GM12878 (cell line): ENCODE measurements around the gene BICD1. TPM values are rescaled to one million over a fixed set of nuclear protein-coding genes. Genes with fewer than 3 reads are reported as not detected.

ENCODE experiments used
- ASH2L ChIP-seq: fragments of 300-600, 200-600 bp; sonication (generic); IDR thresholded peaks from 2 replicates; pipeline ENCODE4 v1.6.1; 2017; ENCODE audit warnings: low read depth, mild to moderate bottlenecking, borderline replicate concordance
- CBFB ChIP-seq: IDR thresholded peaks from 2 replicates; pipeline ENCODE4 v1.6.1; 2016; ENCODE audit warnings: antibody characterized with exemption, low read depth
- CREB1 ChIP-seq: IDR thresholded peaks from 2 replicates; pipeline ENCODE4 v1.6.1; 2012; ENCODE audit warnings: low read depth, mild to moderate bottlenecking, inconsistent platforms
- EZH2 ChIP-seq: IDR thresholded peaks from 2 replicates; pipeline ENCODE4 v1.6.1; 2012; ENCODE audit warnings: low read depth, mild to moderate bottlenecking, control low read depth, inconsistent platforms, low read length, borderline replicate concordance; ENCODE audit not compliant: control insufficient read depth
- FOXM1 ChIP-seq: IDR thresholded peaks from 2 replicates; pipeline ENCODE4 v1.6.1; 2012; ENCODE audit warnings: low read depth, mild to moderate bottlenecking, inconsistent platforms, low read length, moderate library complexity
- JUND ChIP-seq: IDR thresholded peaks from 2 replicates; pipeline ENCODE4 v1.6.1; 2012; ENCODE audit warnings: low read depth, mild to moderate bottlenecking, low read length, improper control_type of control experiment, moderate library complexity
- NBN ChIP-seq: fragments of 450-650 bp; IDR thresholded peaks from 2 replicates; pipeline ENCODE4 v1.6.1; 2016
- RB1 ChIP-seq: fragments of 450-650 bp; formaldehyde crosslinking; IDR thresholded peaks from 2 replicates; pipeline ENCODE4 v1.6.1; 2017; ENCODE audit warnings: mild to moderate bottlenecking, borderline replicate concordance
- SIN3A ChIP-seq: IDR thresholded peaks from 2 replicates; pipeline ENCODE4 v1.6.1; 2012; ENCODE audit warnings: low read depth, low read length, improper control_type of control experiment
- WRNIP1 ChIP-seq: IDR thresholded peaks from 2 replicates; pipeline ENCODE4 v1.6.1; 2011; ENCODE audit warnings: low read depth, low read length, improper control_type of control experiment, borderline replicate concordance
- ZNF207 ChIP-seq: fragments of 450-650 bp; IDR thresholded peaks from 2 replicates; pipeline ENCODE4 v1.6.1; 2014; ENCODE audit warnings: antibody characterized with exemption, mild to moderate bottlenecking, borderline replicate concordance
- ZSCAN29 ChIP-seq: fragments of 450-650 bp; IDR thresholded peaks from 2 replicates; pipeline ENCODE4 v1.6.1; 2017; ENCODE audit warnings: mild to moderate bottlenecking, moderate library complexity
- polyA plus RNA-seq, 11 experiments: library from polyadenylated mRNA; depleted of rRNA in 4 of 11; unstranded in 6 of 11; stranded (reverse) in 5 of 11; fragments of >200 nt; fragmentation: Nextera tagmentation in 4 of 11; fragmentation: Illumina TruSeq in 1 of 11; extraction: Ambion mirVana in 4 of 11; extraction: Trizol in 1 of 11; gene quantifications; 1 replicate in 1 of 11; 2 replicates in 10 of 11; pipeline versions ENCODE4 v1.2.1 to v1.2.3, GENCODE V29; 2011 to 2016; ENCODE audit warnings: inconsistent platforms in 2 of 11, missing spikeins in 2 of 11, low read depth in 1 of 11
- total RNA-seq, 4 experiments: library from RNA; depleted of rRNA in 3 of 4; stranded (reverse); fragments of >200 nt in 3 of 4; fragmentation: Illumina TruSeq in 1 of 4; extraction: Trizol in 1 of 4; gene quantifications; 2 replicates each; pipeline versions ENCODE4 v1.2.1 to v1.2.3, GENCODE V29; 2013 to 2021
- TF ChIP-seq, protein P1 (sequence below), 3 experiments: IDR thresholded peaks in 2 of 3; conservative IDR thresholded peaks in 1 of 3; 2 replicates each; pipeline ENCODE4 v1.5.1; 2011; ENCODE audit warnings: low read depth in 3 of 3, low read length in 3 of 3, mild to moderate bottlenecking in 3 of 3, control low read depth in 2 of 3, moderate library complexity in 2 of 3, inconsistent platforms in 1 of 3, mixed read lengths in 1 of 3; ENCODE audit not compliant: control insufficient read depth in 2 of 3, insufficient read depth in 1 of 3; ENCODE audit errors: extremely low read depth in 1 of 3
- TF ChIP-seq, protein P2 (sequence below): fragments of 450-650 bp; formaldehyde crosslinking; IDR thresholded peaks from 2 replicates; pipeline ENCODE4 v1.5.0; 2022; ENCODE audit warnings: mild to moderate bottlenecking, missing genetic modification characterization
- TF ChIP-seq, protein P3 (sequence below): fragments of 450-650 bp; IDR thresholded peaks from 2 replicates; pipeline ENCODE4 v1.6.1; 2017; ENCODE audit warnings: antibody characterized with exemption, mild to moderate bottlenecking, moderate library complexity
- TF ChIP-seq, protein P4 (sequence below): fragments of 450-650 bp; formaldehyde crosslinking; IDR thresholded peaks from 2 replicates; pipeline ENCODE4 v1.4.0; 2022; ENCODE audit warnings: mild to moderate bottlenecking, moderate library complexity

The BICD1 gene
- total and polyA plus RNA-seq, 10 of the 15 experiments (the other 5 are each of a cell fraction or from before 2014, with no cell fraction given): 4.7 to 32.5 (median 14.4) TPM

DNA sequence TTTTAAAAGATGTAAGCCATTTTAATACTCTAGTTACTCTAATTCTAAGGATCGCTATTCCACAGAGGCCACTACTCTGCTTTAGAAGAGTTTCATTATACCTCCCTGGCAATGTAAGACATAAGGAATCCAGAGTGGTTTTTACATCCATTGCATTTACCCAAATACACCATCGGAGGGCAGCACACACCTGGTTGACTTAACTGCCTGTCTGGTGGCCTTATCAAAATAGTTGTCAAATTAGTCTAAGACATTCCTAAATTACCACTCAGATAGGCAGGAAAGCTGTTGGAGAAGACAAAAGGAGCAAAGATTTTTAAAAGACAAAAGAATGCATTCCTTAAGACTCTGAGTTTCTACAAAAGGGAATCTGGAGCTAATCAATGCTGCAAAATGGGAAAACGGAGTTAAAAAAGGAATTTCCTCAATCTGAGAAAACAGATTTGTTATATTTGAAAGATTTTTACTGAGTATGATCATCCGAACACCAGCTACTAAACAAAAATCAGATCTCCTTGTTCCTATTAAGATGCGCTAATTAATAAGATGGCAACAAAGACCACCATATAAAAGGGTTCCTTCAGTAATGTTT lies 258.9 kb downstream of the BICD1 start (continued):
- TF ChIP-seq, protein P1, sequence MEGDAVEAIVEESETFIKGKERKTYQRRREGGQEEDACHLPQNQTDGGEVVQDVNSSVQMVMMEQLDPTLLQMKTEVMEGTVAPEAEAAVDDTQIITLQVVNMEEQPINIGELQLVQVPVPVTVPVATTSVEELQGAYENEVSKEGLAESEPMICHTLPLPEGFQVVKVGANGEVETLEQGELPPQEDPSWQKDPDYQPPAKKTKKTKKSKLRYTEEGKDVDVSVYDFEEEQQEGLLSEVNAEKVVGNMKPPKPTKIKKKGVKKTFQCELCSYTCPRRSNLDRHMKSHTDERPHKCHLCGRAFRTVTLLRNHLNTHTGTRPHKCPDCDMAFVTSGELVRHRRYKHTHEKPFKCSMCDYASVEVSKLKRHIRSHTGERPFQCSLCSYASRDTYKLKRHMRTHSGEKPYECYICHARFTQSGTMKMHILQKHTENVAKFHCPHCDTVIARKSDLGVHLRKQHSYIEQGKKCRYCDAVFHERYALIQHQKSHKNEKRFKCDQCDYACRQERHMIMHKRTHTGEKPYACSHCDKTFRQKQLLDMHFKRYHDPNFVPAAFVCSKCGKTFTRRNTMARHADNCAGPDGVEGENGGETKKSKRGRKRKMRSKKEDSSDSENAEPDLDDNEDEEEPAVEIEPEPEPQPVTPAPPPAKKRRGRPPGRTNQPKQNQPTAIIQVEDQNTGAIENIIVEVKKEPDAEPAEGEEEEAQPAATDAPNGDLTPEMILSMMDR (IDR thresholded peaks at IDR 0.05 in 2 of 3, conservative IDR thresholded peaks at IDR 0.05 in 1 of 3; ENCODE audit: control insufficient read depth in 2 of 3, extremely low read depth in 1 of 3, insufficient read depth in 1 of 3, low read depth in 3 of 3, low read length in 3 of 3): peak; percentile 67 to 83 (median 67)
- 0 out of 2 replicates have a peak, but pooled peaks have one; percentile 31 for TF ChIP-seq FOXM1
- TF ChIP-seq NBN: no peak
- no peak for TF ChIP-seq SIN3A
- TF ChIP-seq WRNIP1: no peak
- TF ChIP-seq JUND: no peak
- TF ChIP-seq EZH2: no peak
- TF ChIP-seq, protein P2, sequence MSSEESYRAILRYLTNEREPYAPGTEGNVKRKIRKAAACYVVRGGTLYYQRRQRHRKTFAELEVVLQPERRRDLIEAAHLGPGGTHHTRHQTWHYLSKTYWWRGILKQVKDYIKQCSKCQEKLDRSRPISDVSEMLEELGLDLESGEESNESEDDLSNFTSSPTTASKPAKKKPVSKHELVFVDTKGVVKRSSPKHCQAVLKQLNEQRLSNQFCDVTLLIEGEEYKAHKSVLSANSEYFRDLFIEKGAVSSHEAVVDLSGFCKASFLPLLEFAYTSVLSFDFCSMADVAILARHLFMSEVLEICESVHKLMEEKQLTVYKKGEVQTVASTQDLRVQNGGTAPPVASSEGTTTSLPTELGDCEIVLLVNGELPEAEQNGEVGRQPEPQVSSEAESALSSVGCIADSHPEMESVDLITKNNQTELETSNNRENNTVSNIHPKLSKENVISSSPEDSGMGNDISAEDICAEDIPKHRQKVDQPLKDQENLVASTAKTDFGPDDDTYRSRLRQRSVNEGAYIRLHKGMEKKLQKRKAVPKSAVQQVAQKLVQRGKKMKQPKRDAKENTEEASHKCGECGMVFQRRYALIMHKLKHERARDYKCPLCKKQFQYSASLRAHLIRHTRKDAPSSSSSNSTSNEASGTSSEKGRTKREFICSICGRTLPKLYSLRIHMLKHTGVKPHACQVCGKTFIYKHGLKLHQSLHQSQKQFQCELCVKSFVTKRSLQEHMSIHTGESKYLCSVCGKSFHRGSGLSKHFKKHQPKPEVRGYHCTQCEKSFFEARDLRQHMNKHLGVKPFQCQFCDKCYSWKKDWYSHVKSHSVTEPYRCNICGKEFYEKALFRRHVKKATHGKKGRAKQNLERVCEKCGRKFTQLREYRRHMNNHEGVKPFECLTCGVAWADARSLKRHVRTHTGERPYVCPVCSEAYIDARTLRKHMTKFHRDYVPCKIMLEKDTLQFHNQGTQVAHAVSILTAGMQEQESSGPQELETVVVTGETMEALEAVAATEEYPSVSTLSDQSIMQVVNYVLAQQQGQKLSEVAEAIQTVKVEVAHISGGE (CRISPR knock-in tag): no peak
- no peak for TF ChIP-seq CREB1
- TF ChIP-seq, protein P3, sequence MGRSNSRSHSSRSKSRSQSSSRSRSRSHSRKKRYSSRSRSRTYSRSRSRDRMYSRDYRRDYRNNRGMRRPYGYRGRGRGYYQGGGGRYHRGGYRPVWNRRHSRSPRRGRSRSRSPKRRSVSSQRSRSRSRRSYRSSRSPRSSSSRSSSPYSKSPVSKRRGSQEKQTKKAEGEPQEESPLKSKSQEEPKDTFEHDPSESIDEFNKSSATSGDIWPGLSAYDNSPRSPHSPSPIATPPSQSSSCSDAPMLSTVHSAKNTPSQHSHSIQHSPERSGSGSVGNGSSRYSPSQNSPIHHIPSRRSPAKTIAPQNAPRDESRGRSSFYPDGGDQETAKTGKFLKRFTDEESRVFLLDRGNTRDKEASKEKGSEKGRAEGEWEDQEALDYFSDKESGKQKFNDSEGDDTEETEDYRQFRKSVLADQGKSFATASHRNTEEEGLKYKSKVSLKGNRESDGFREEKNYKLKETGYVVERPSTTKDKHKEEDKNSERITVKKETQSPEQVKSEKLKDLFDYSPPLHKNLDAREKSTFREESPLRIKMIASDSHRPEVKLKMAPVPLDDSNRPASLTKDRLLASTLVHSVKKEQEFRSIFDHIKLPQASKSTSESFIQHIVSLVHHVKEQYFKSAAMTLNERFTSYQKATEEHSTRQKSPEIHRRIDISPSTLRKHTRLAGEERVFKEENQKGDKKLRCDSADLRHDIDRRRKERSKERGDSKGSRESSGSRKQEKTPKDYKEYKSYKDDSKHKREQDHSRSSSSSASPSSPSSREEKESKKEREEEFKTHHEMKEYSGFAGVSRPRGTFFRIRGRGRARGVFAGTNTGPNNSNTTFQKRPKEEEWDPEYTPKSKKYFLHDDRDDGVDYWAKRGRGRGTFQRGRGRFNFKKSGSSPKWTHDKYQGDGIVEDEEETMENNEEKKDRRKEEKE: no peak
- no peak for TF ChIP-seq ZNF207
- no peak for TF ChIP-seq CBFB
- TF ChIP-seq ZSCAN29: no peak
- no peak for TF ChIP-seq ASH2L
- TF ChIP-seq, protein P4, sequence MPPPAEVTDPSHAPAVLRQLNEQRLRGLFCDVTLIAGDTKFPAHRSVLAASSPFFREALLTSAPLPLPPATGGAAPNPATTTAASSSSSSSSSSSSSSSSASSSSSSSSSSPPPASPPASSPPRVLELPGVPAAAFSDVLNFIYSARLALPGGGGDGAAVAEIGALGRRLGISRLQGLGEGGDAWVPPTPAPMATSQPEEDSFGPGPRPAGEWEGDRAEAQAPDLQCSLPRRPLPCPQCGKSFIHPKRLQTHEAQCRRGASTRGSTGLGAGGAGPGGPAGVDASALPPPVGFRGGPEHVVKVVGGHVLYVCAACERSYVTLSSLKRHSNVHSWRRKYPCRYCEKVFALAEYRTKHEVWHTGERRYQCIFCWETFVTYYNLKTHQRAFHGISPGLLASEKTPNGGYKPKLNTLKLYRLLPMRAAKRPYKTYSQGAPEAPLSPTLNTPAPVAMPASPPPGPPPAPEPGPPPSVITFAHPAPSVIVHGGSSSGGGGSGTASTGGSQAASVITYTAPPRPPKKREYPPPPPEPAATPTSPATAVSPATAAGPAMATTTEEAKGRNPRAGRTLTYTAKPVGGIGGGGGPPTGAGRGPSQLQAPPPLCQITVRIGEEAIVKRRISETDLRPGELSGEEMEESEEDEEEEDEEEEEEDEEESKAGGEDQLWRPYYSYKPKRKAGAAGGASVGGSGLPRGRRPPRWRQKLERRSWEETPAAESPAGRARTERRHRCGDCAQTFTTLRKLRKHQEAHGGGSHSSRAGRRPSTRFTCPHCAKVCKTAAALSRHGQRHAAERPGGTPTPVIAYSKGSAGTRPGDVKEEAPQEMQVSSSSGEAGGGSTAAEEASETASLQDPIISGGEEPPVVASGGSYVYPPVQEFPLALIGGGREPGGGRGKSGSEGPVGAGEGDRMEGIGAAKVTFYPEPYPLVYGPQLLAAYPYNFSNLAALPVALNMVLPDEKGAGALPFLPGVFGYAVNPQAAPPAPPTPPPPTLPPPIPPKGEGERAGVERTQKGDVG (CRISPR knock-in tag): no peak
- no peak for TF ChIP-seq RB1
